NOMO-1 treated with DMSO at 0.1 percent for 48 hours (cell line): ENCODE results near the gene KRT34.
"Not testable (repeated sequence)": the region's sequence is repeated elsewhere in the genome, so short reads cannot be mapped to it uniquely, and the experiment has no call there.

Experiments used
- DNase-seq: peaks from one replicate; lab custom pipeline; 2025; ENCODE audit not compliant: unreplicated experiment; lab: John Stamatoyannopoulos, UW

KRT34 gene

DNA sequence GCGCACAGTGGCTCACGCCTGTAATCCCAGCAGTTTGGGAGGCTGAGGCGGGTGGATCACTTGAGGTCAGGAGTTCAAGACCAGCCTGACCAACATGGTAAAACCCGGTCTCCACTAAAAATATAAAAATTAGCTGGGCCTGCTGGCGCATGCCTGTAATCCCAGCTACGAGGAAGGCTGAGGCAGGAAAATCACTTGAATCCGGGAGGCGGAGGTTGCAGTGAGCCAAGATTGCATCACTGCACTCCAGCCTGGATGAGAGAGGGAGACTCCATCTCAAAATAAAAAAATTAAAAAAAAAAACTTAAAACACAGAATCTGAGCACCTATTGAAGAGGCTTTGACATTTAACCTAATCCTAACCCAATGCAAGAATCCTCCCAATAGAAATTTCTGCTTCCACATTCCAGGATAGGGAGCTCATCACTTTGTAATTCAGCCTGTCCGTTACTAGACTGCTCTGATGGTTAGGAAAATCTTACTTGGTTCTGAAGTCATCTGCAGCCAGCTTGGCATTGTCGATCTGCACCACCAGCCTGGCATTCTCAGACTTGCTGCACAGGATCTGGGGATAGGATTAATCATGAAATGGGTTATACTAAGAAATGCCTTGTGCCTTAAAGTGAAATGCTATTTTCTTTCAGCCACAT, 14.6 kb downstream of the KRT34 start:
- DNase-seq: no peak

- DNase-seq: no peak
These were observed 16.0 kb downstream of the KRT34 start for GRCh38 chr17:41366070-41366469.

GRCh38 chr17:41363881-41364280, 18.2 kb downstream of the KRT34 start:
- DNase-seq: no peak

DNA sequence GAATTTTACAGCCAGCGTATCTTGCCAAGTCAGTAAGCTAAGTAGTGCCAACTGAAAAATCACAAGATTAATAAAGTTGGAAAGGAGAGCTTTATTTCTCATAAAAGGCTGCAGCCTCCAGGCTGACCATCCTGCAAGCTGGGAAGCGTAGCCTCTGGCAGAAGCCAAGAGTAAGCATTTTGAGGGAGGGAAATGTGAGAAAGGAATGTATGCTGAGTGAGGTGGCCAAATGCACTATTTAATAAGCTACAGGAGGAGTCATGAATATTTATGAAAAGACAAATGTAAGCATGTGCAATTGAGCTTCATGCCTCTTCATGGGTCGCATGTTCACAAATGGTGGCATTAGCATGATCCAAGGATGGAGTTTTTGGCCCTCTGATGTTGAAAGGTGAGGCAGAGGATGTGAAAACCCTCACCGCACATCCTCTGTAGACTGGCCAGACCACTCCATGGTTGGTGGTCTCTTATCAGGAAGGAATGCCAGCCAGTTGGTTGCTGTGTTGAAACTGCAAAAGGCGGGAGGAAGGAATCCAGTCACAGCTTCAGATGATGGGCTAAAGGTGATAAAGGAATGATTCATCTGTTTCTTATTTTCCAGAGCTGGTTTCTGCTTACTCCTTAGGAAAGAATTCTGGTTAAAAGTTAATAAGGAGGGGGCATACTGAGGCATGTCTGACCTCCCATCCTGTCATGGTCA, 21.7 kb downstream of the KRT34 start:
- no peak for DNase-seq

- peak; percentile 91 for DNase-seq
These were observed 27.6 kb downstream of the KRT34 start for GRCh38 chr17:41354536-41354935.

DNA sequence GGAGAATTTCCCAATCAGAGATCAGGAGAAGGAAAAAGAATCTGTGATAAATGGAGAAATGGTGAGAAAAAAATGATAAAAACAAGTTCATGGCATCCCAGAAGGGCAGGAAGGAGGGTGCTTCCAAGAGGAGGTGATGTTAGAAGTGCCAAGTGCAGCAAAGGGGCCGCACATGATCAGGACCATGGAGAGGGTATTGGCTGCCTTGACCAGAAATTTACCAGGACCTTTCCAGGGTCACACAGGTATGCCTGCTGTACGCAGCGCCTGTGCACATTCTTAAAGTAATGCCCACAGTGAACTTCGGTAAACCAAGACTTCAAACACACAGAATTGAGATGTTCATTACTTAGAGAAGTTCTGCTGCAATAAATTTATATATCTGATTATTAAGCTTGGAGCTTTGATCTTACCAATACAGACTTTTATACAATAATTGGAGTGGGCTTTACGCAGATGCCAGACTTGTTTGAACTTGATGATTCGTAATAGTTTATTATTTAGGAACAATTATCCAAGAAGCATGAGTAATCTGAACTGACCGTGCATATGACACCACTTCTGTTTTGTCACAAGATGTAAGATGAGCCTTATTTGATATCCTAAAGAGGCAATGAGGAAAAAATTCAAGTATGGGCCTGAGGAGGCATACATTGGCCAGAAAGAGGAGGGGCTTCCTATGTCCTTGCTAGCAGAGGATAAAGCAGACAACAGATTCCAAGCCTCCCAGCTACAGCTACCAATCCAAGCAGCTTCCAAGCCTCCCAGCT, 29.3 kb downstream of the KRT34 start:
- DNase-seq: no peak

GRCh38 chr17:41351177-41351576, 30.9 kb downstream of the KRT34 start:
- no peak for DNase-seq

- DNase-seq: not testable (repeated sequence)
These were observed 31.7 kb downstream of the KRT34 start, which contains the start of gene KRT33A for GRCh38 chr17:41350381-41350878. TSS of gene KRT33A (minus strand) at chr17:41350828. CDS start at chr17:41350767, 61 bp downstream.

DNA sequence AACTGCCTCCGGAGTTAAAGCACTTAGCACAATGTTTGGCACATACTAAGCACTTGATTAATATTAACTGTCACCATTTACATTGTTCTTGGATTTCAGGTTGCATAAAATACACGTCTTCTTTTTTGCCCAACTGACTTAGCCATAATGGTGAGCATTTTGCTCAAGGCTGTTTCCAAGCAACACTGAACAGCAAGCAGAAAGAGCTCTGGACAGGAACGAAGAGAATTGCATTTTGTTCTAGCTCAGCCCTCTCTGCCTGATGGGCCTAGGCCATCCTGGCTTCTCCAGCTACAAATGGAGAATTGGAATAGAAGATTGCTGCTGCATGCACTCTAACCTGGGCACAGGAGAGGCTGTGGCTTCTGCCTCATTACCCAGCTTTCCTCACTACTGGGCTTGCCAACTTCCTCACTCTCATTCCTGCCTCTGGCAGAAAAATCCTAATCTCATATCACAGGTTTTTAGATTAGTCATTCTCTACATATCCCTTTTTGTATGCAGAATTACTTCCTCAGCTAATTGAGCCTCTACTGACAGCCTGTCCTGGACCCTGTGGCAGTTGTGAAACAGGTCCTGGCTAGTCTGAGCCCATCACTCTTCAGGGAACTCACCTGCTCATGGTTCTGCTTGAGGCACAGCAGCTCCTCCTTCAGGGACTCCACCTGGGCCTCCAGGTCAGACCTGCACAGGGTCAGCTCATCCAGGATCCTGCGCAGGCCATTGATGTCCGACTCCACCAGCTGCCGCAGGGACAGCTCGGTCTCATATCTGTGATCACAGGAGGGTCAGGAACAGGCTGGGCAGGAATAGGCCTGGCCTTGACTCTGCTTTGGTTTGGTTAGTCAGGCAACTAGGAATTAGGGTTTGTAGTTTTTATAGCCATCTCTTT, 34.0 kb downstream of the KRT34 start:
- DNase-seq: peak; percentile 46

DNA sequence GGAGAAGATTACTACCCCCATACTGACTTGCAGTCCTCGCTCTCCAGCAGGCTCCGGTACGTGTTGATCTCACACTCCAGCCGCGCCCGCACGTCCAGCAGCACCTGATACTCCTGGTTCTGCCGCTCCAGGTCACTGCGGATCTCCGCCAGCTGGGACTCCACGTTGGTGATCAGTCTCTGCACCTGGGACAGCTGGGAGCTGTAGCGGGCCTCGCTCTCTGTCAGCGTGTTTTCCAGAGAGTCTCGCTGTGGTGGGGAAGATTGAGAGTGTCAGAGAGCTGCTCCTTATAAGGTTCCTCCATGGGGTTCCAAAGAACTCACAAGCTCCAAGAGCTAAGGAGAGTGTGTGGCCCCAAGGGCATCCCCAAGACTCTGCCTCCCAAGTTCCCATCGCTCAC, 35.7 kb downstream of the KRT34 start:
- not testable (repeated sequence) for DNase-seq

- no peak for DNase-seq
These were observed 36.1 kb downstream of the KRT34 start for GRCh38 chr17:41345992-41346391.

DNA sequence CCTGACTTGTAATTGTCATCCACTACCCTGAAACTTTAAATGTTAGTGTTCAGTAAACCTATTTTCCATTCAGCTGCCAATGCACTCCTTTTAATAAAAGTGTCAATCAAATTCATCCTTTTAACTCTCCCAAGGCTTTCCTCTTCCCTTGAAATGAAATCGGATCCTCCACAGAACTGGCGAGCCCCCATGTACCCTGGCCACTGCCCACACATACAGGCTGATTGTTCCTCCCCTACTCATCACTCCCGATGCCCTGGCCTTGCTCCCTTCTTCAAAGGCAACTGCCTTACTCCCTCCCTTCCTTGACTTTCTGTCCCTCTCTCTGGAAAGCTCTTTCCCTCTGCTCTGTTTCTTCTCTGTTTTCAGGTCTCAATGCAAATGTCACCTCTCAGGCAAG, 39.1 kb downstream of the KRT34 start:
- no peak for DNase-seq

DNA sequence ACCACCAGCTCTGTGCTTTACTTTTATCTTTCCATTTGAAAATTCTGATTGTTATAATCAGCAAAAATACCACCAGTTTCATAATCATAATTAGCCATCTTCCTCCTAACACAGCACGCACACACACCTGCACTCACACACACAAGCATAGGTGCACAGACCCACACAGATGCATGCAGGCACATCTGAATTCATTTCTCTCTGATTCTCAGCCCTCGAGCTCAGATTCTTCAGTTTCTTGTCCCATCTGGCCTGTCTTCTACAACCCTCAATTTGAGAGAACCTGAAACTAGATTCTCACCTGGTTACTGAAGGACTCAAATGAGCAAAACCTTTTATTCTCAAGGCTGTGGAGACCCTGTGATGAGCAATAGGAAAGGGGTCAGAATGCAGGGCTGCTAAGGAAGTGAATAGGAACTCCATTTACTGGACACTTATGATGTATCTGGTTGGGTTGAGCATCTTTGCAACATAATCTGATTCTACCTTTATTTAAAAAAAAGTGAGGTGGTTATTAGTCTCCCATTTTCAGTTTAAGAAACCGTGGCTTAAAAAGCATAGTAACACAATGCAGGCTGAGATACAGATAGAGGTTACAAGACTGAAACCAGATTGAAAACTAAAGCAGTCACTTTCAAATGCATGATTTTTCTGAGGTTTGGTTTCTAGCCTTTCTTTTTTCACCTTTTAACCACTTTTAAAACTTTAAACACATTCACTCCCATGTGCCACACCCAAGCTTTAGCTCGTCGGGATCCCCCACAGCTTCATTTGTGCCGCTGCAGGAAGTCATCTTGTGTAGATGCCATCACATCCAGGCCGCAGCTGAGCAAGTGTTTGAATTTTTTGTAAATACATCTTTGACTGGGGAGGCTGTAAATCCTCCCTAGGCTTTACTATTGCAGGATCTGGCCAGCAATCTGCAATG, 40.9 kb downstream of the KRT34 start:
- no peak for DNase-seq

- no peak for DNase-seq
These were observed 41.6 kb downstream of the KRT34 start for GRCh38 chr17:41340494-41340893.

DNA sequence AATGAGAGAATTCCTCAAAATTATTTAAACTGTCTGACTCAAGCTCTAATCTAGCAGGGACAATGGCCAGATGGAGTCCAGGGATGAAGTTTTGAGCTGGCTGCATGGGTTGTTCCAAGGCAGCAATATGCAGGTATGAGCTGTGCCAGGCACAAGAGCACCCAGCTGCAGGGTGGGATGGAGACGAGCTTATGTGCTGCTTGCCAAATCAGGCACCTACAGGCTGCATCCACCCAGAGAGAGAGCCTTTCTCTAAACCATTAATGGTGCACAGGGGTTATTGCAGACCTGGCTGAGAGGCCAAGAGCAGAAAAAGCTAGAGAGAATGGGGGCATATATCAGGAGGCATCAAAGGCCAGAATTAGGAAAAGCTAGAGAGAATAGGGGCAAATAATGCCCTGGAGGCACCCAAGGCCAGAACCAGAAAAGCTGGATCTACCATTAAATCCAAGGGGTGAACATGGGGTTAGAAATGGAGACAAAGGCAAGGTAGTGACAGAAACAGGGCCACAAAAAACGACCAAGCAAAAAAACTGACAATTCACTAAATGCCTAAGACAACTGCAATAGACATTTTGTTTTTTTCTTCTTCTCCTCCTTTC, 42.4 kb downstream of the KRT34 start:
- no peak for DNase-seq

- DNase-seq: peak; percentile 80
These were observed 43.1 kb downstream of the KRT34 start for GRCh38 chr17:41338961-41339485.

GRCh38 chr17:41335747-41336146, 46.4 kb downstream of the KRT34 start:
- DNase-seq: no peak

GRCh38 chr17:41334385-41335305, 47.5 kb downstream of the KRT34 start:
- DNase-seq: peak; percentile 33
